Measurements from ENCODE around the gene ZNF496. TPM values are rescaled to one million over a fixed set of nuclear protein-coding genes. Genes with fewer than 3 reads are reported as not detected.

The ZNF496 gene
- total and polyA plus RNA-seq, 2 donors from 2014 or later, result 6.3 to 27.0 TPM

- peak in 1 of 5 donors; percentile 42 for DNase-seq
Observed at GRCh38 chr1:247273013-247273412, 58.7 kb downstream of the ZNF496 start.

GRCh38 chr1:247270003-247270402, 61.7 kb downstream of the ZNF496 start:
- Histone ChIP-seq H3K9me3 (ENCODE audit: control insufficient read depth in 2 of 3, insufficient read depth in 1 of 3, low read length in 3 of 3) (peaks cover 0 to 12% (median 2%) of the 10 kb centered on the region in 3 donors), H3K9ac (ENCODE audit: low read length in 3 of 3) (no peak overlapping the region), H3K36me3 (ENCODE audit: control insufficient read depth in 2 of 3, insufficient read depth in 3 of 3, low read length in 3 of 3) (no peaks in the 10 kb centered on the region), H3K27me3 (ENCODE audit: control insufficient read depth, insufficient read depth, low read length) (no peaks in the 10 kb centered on the region), H3K4me3 (ENCODE audit: low read length in 3 of 3) (no peak overlapping the region), H3K4me1 (ENCODE audit: control insufficient read depth in 2 of 3, insufficient read depth in 2 of 3, low read depth in 1 of 3, low read length in 3 of 3) (peaks cover 0 to 5% (median 0%) of the 10 kb centered on the region in 3 donors), H3K27ac (ENCODE audit: low read depth in 2 of 2, low read length in 2 of 2) (no peak overlapping the region)
- FAIRE-seq, result no peak
- intact Hi-C loops (cut with DNase I), result no loop called here
- DNase-seq, result no peak
- TF ChIP-seq CTCF (IDR thresholded peaks at IDR 0.05; ENCODE audit: borderline replicate concordance, extremely low read depth, insufficient read depth), result no peak

More at GRCh38 chr1:247273013-247273412, 58.7 kb downstream of the ZNF496 start:
- H3K9ac ChIP-seq (ENCODE audit: low read length in 3 of 3), result no peak overlapping the region
- FAIRE-seq, result no peak
- no peaks in the 10 kb centered on the region for H3K27me3 ChIP-seq (ENCODE audit: control insufficient read depth, insufficient read depth, low read length)
- no peak for TF ChIP-seq CTCF (IDR thresholded peaks at IDR 0.05; ENCODE audit: borderline replicate concordance, extremely low read depth, insufficient read depth)
- H3K36me3 ChIP-seq (ENCODE audit: control insufficient read depth in 2 of 3, insufficient read depth in 3 of 3, low read length in 3 of 3), result no peaks in the 10 kb centered on the region
- H3K9me3 ChIP-seq (ENCODE audit: control insufficient read depth in 2 of 3, insufficient read depth in 1 of 3, low read length in 3 of 3), result peaks cover 0 to 5% (median 2%) of the 10 kb centered on the region in 3 donors
- H3K4me3 ChIP-seq (ENCODE audit: low read length in 3 of 3), result peak overlapping the region in 1 of 3 donors; percentile 33
- peak overlapping the region; percentile 32 to 36 for H3K27ac ChIP-seq (ENCODE audit: low read depth in 2 of 2, low read length in 2 of 2)
- peaks cover 0 to 5% (median 4%) of the 10 kb centered on the region in 3 donors for H3K4me1 ChIP-seq (ENCODE audit: control insufficient read depth in 2 of 3, insufficient read depth in 2 of 3, low read depth in 1 of 3, low read length in 3 of 3)
- intact Hi-C loops (cut with DNase I), result no loop called here

GRCh38 chr1:247269133-247269532, 62.5 kb downstream of the ZNF496 start:
- DNase-seq, result no peak
- Histone ChIP-seq H3K9me3 (ENCODE audit: control insufficient read depth in 2 of 3, insufficient read depth in 1 of 3, low read length in 3 of 3) (peaks cover 0 to 12% (median 2%) of the 10 kb centered on the region in 3 donors), H3K27me3 (ENCODE audit: control insufficient read depth, insufficient read depth, low read length) (no peaks in the 10 kb centered on the region), H3K4me3 (ENCODE audit: low read length in 3 of 3) (no peak overlapping the region), H3K9ac (ENCODE audit: low read length in 3 of 3) (no peak overlapping the region), H3K36me3 (ENCODE audit: control insufficient read depth in 2 of 3, insufficient read depth in 3 of 3, low read length in 3 of 3) (no peaks in the 10 kb centered on the region), H3K4me1 (ENCODE audit: control insufficient read depth in 2 of 3, insufficient read depth in 2 of 3, low read depth in 1 of 3, low read length in 3 of 3) (peaks cover 0 to 3% (median 0%) of the 10 kb centered on the region in 3 donors), H3K27ac (ENCODE audit: low read depth in 2 of 2, low read length in 2 of 2) (no peak overlapping the region)
- intact Hi-C loops (cut with DNase I), result no loop called here
- FAIRE-seq, result no peak
- no peak for TF ChIP-seq CTCF (IDR thresholded peaks at IDR 0.05; ENCODE audit: borderline replicate concordance, extremely low read depth, insufficient read depth)
